ENCODE measurements around the gene ETDC. TPM values are rescaled to one million over a fixed set of nuclear protein-coding genes. Genes with fewer than 3 reads are reported as not detected.

The ETDC gene
- total and polyA plus RNA-seq, 2 of the 4 experiments (the other 2 are of a cell fraction): not detected

GRCh38 chrX:135345107-135345589, 35.9 kb downstream of the ETDC start:
- H4K91ac ChIP-seq (ENCODE audit: insufficient read depth, low read depth, low read length): peak overlapping the region; percentile 50; the same call in 1 of the 2 replicates
- no peaks in the 10 kb centered on the region for H3K27me3 ChIP-seq (ENCODE audit: control insufficient read depth, insufficient read depth, low read length)
- H2AK9ac ChIP-seq (replicated peaks; ENCODE audit: low read depth, low read length, poor library complexity): peak overlapping the region; percentile 96
- peak overlapping the region; percentile 61 for H3K27ac ChIP-seq (ENCODE audit: insufficient read depth, low read length)
- peak overlapping the region; percentile 89 for H3K4ac ChIP-seq (ENCODE audit: low read depth, low read length)
- peak overlapping the region; percentile 40 for H2BK120ac ChIP-seq (ENCODE audit: low read depth, low read length)
- peak overlapping the region; percentile 53 for H2BK5ac ChIP-seq (ENCODE audit: low read depth, low read length, poor library complexity, severe bottlenecking)
- H3K36me3 ChIP-seq (ENCODE audit: control insufficient read depth, insufficient read depth, low read length): peaks cover 3% of the 10 kb centered on the region; the same call in 1 of the 2 replicates
- peak overlapping the region; percentile 79 for H3K14ac ChIP-seq (replicated peaks; ENCODE audit: low read depth, low read length)
- 0 out of 2 replicates have a peak, but pooled peaks cover 2% of the 10 kb centered on the region for H3K4me1 ChIP-seq (ENCODE audit: control insufficient read depth, insufficient read depth, low read length)
- peaks cover 8 to 23% of the 10 kb centered on the region in 2 experiments; a peak in 2 of 4 replicates for H3K79me1 ChIP-seq (ENCODE audit: low read depth in 1 of 2, low read length in 2 of 2)
- POLR2A ChIA-PET (ENCODE audit: unreplicated experiment): no interaction called here
- H3K9ac ChIP-seq (ENCODE audit: low read depth, low read length): peak overlapping the region; percentile 74
- H3K18ac ChIP-seq (ENCODE audit: low read depth, low read length): peak overlapping the region; percentile 19; the same call in 1 of the 2 replicates
- H4K20me1 ChIP-seq (ENCODE audit: insufficient read depth, low read length): 0 out of 2 replicates have a peak, but pooled peaks cover 6% of the 10 kb centered on the region
- H3K56ac ChIP-seq (ENCODE audit: extremely low read depth, insufficient read depth, low read length): peak overlapping the region; percentile 85
- H3K9me3 ChIP-seq (ENCODE audit: control insufficient read depth, insufficient read depth, low read length): no peaks in the 10 kb centered on the region
- H2AFZ ChIP-seq (replicated peaks; ENCODE audit: low read length, poor library complexity): peak overlapping the region; percentile 87
- TF ChIP-seq MAFK (IDR thresholded peaks at IDR 0.05; ENCODE audit: low read depth, low read length) (no peak), POLR2A (IDR thresholded peaks at IDR 0.05; ENCODE audit: low read depth, low read length) (0 out of 2 replicates have a peak, but pooled peaks have one; percentile 32)
- dilution Hi-C loops (cut with HindIII; ENCODE audit: low sequenced_read_pairs, unreplicated experiment): no loop called here
- H3K4me3 ChIP-seq (ENCODE audit: insufficient read depth, low read depth, low read length): peak overlapping the region; percentile 55
- peak overlapping the region; percentile 85 for H3K23ac ChIP-seq (ENCODE audit: low read depth, low read length)
- H4K8ac ChIP-seq (ENCODE audit: low read depth in 2 of 2, low read length in 2 of 2): peak overlapping the region; percentile 54 to 77; a peak in 2 of 4 replicates
- intact Hi-C loops (cut with micrococcal nuclease): no loop called here
- no peak overlapping the region for H2BK20ac ChIP-seq (ENCODE audit: low read depth, low read length)
- H4K5ac ChIP-seq (ENCODE audit: low read depth, low read length): peak overlapping the region; percentile 36; the same call in 1 of the 2 replicates
- peak overlapping the region; percentile 86 for H3K4me2 ChIP-seq (ENCODE audit: low read depth, low read length)
- no peak for ATAC-seq (ENCODE audit: low read depth)
- 0 out of 2 replicates have a peak overlapping the region, but pooled peaks have one; percentile 16 for H2AK5ac ChIP-seq (ENCODE audit: low read depth, low read length)
- BruUV-seq (replicated peaks): no TSS peak
- 0 out of 3 replicates have a peak overlapping the region, but pooled peaks have one; percentile 15 for H2BK15ac ChIP-seq (ENCODE audit: low read depth, low read length)
- peak; percentile 49 for DNase-seq
- CTCF ChIA-PET: no interaction called here
- in situ Hi-C loops (cut with MboI; ENCODE audit: low sequenced_read_pairs): no loop called here
- no peaks in the 10 kb centered on the region for H3K9me1 ChIP-seq (ENCODE audit: insufficient read depth, low read length)
- no CpG with 5 or more reads among the region's 18 CpGs for WGBS, 2 experiments (ENCODE audit: extremely low coverage in 2 of 2, insufficient read length in 1 of 2)
